22Rv1 (cell line): Measurements from ENCODE around the gene CALCOCO1.

Source experiments
- H3K27ac ChIP-seq: fragments of 450-650 bp; 2 replicates; pipeline ENCODE4 v1.5.1; 2017
- CTCF ChIP-seq: fragments of 450-650 bp; IDR thresholded peaks from 2 replicates; pipeline ENCODE4 v1.5.1; 2017; ENCODE audit warnings: mild to moderate bottlenecking
- ZFX ChIP-seq: fragments of 450-650 bp; IDR thresholded peaks from 2 replicates; pipeline ENCODE4 v1.6.1; 2017; ENCODE audit warnings: antibody characterized with exemption, borderline replicate concordance

CALCOCO1 gene

DNA sequence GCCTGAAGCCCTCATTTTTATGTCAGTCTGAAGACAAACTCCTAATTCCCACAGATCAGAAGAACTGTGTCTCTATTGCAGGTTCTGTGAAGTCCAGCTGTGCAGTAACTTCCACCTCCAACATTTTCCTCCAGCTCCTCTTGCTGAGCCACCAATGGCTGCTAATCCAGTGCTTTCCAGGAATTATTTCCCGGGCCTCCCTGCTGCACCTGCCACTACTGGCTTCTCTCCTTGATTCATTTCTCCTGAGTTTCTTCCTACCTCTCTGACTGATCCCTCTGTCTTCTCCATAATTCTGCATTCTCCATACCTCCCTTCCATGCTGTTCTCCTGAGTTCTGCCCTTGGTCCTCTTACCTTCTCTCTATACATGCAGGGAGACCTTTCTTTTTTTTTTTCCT is 21.2 kb downstream of the CALCOCO1 start:
- no peak for TF ChIP-seq ZFX
- no peak for TF ChIP-seq CTCF
- H3K27ac ChIP-seq: no peak overlapping the region

DNA sequence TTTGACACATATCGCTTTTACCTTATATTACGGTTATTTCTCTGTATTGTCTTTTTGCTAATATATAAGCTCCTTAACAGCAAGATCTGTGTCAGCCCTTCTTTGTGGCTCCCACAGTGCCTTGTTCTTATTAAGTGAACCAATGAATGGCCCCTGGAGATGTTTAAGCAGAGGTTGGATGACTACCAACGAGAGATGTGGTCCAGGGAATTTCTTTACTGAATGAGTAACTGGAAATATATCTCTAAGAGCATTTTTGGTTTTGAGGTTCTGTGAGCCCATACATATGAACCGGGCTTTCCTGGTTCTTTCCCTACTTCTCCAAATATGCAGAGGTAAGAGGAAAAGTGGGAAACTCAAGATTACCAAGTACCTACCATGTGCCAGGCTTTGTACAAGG is 23.5 kb downstream of the CALCOCO1 start:
- H3K27ac ChIP-seq: no peak overlapping the region
- TF ChIP-seq ZFX (no peak), CTCF (no peak)

DNA sequence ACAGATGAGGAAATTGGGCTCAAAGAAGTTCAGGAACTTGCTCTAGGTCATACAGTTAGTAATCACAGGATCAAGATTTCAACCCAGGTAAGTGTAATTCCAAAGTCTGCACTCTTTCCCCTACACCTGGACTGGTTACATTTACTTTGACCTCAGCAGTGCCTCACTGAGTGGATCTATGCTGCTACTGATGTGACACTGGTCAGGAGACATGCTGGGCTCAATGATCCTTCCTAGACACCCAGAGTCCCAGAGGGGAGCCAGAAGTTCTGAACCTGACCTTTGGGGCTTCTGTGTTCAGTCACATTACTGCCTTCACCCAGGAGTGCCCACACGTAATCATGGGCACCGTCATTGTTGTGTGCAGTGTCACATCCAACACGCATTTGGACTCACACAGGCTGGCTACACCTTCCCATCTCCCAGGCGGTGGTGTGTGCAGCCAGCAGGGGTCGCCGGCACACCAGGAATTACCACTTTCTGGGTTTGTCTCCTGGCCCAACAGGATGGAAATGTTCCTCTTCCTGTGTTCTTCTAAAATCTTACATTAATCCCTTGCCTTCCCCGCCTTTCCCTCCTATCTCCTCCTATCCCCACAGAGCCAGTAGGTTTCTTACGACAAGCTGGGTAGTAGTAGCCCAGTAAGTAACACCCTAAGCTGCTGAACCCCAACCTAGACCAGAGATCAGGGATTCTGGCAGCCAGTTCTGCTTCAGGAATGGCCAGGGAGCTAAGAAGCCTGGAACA is 25.6 kb downstream of the CALCOCO1 start:
- H3K27ac ChIP-seq: no peak overlapping the region
- TF ChIP-seq ZFX (no peak), CTCF (peak; percentile 99)

DNA sequence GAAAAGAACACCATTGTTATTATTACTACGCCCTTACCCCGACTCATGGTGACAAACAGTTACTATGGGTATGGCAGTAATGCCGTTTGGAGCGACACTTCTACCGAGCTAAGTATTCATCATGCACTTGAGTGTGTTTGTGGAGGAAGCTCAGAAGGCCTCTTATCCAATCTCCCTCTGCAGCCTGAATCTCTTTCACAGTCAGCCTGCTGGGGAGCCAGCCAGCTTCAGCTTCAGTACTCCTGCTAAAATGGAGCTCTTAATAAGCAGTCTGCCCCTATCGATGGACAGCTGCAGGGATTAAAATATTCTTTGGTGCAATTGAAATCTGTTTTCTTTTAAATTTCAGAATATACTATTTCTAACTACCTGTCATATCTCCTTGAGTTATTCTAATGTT is 26.7 kb downstream of the CALCOCO1 start:
- no peak overlapping the region for H3K27ac ChIP-seq
- no peak for TF ChIP-seq CTCF
- no peak for TF ChIP-seq ZFX

- H3K27ac ChIP-seq: no peak overlapping the region
- TF ChIP-seq ZFX (no peak), CTCF (no peak)
Observed at GRCh38 chr12:53699678-53700025, 27.6 kb downstream of the CALCOCO1 start.

GRCh38 chr12:53698948-53699677 is 28.1 kb downstream of the CALCOCO1 start:
- no peak overlapping the region for H3K27ac ChIP-seq
- TF ChIP-seq ZFX: no peak
- TF ChIP-seq CTCF: no peak

DNA sequence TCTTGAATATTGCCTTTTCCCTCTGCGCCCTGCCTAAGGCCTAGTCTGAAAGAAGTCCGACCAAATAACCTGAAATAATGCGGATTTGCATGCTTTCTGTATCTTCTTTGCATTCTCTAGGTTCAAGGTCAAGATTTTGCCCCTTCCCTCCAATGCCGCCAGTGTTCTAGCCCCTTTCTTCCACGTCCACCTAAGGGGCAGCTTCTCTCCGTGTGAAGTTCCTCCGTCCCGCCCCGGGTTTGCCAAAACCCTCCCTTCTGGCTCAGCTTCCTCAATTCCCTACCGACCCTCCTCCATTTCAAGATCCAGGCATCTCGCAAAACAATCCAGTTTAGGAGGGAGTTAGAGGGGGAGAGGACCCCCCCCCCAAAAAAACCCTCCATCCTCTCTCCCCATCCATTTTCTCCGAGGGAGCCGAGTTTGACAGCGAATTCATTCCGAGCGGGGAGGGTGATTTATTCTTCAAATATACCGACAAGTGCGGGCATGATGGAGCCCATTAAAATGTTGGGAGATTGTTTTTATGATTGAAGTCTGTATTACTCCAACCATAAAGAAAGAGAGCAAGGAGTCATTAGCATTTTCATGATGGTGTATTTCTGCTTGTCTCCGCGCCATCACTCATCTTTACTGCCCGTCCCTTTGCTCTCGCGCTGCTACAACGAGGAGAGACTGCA is 30.5 kb downstream of the CALCOCO1 start:
- TF ChIP-seq CTCF (no peak), ZFX (no peak)
- H3K27ac ChIP-seq: peak overlapping the region; percentile 28; the same call in 1 of the 2 replicates
